AG04449 (cell line): ENCODE data around the gene FSTL1.
"Not testable (repeated sequence)": the region's sequence is repeated elsewhere in the genome, so short reads cannot be mapped to it uniquely, and the experiment has no call there.

Experiments used
- CTCF ChIA-PET: fragments of 350-600 bp; formaldehyde crosslinking; extraction: SDS; loops from one replicate; lab custom pipeline; 2021; ENCODE audit warnings: antibody characterized with exemption; lab: Yijun Ruan, JAX
- POLR2A ChIA-PET: fragments of 400-600, 350-600 bp; formaldehyde crosslinking; extraction: SDS; loops from one replicate; lab custom pipeline; 2020; ENCODE audit warnings: antibody characterized with exemption, inconsistent platforms; lab: Yijun Ruan, JAX
- DNase-seq: peaks from one replicate; pipeline ENCODE4 v3.0.0-alpha.2; 2010; ENCODE audit warnings: low read depth, low spot score
- H3K4me3 ChIP-seq: 2 replicates; pipeline ENCODE4 v1.5.1; 2011; ENCODE audit warnings: low read depth, mild to moderate bottlenecking, control low read depth, low read length
- CTCF ChIP-seq: IDR thresholded peaks from one replicate; pipeline ENCODE4 v1.5.1; 2011; ENCODE audit warnings: mild to moderate bottlenecking, moderate library complexity, low read length, control low read depth, inconsistent platforms; ENCODE audit not compliant: insufficient read depth; ENCODE audit errors: missing control alignments

FSTL1 gene

GRCh38 chr3:120393761-120394160 lies 57.0 kb downstream of the FSTL1 start:
- POLR2A ChIA-PET = no interaction called here
- no peak overlapping the region for H3K4me3 ChIP-seq
- no peak for DNase-seq
- CTCF ChIA-PET = interaction anchor here (8.9 kb wide), 1 partner anchor 150 kb away, joined by 42 read pairs; no protein-coding TSS in a partner anchor
- TF ChIP-seq CTCF = no peak

GRCh38 chr3:120393243-120393642 lies 57.5 kb downstream of the FSTL1 start:
- H3K4me3 ChIP-seq = no peak overlapping the region
- no peak for TF ChIP-seq CTCF
- no peak for DNase-seq
- CTCF ChIA-PET = interaction anchor here (1.0 to 8.9 kb wide), 2 partner anchors 149 kb away, joined by 7 to 42 read pairs; no protein-coding TSS in a partner anchor
- POLR2A ChIA-PET = no interaction called here

GRCh38 chr3:120382941-120383447 lies 67.8 kb downstream of the FSTL1 start:
- ChIA-PET POLR2A (no interaction called here), CTCF (interaction anchor here (1.3 kb wide), 1 partner anchor 140 kb away, joined by 3 read pairs; no protein-coding TSS in a partner anchor)
- no peak for DNase-seq
- no peak for TF ChIP-seq CTCF
- H3K4me3 ChIP-seq = no peak overlapping the region

- POLR2A ChIA-PET = no interaction called here
- H3K4me3 ChIP-seq = no peak overlapping the region
- TF ChIP-seq CTCF = no peak
- CTCF ChIA-PET = no interaction called here
- DNase-seq = no peak
Measured at GRCh38 chr3:120381503-120381902, 69.3 kb downstream of the FSTL1 start.

GRCh38 chr3:120377948-120378347 lies 72.8 kb downstream of the FSTL1 start:
- POLR2A ChIA-PET = interaction anchor here (0.6 kb wide), 1 partner anchor 10 kb away, joined by 4 read pairs; no protein-coding TSS in a partner anchor
- DNase-seq, CTCF ChIA-PET, H3K4me3 ChIP-seq: not testable (repeated sequence)

- H3K4me3 ChIP-seq = no peak overlapping the region
- no peak for DNase-seq
- CTCF ChIA-PET = no interaction called here
- TF ChIP-seq CTCF = no peak
- POLR2A ChIA-PET = no interaction called here
Measured at GRCh38 chr3:120370463-120370862, 80.3 kb downstream of the FSTL1 start.

GRCh38 chr3:120369037-120369467 lies 81.7 kb downstream of the FSTL1 start:
- ChIA-PET POLR2A (no interaction called here), CTCF (interaction anchor here (1.1 to 1.3 kb wide), 2 partner anchors 20 to 125 kb away, joined by 5 read pairs; partner anchors contain the start of gene LRRC58)
- TF ChIP-seq CTCF = no peak

More at GRCh38 chr3:120369037-120369467, 81.7 kb downstream of the FSTL1 start:
- no peak overlapping the region for H3K4me3 ChIP-seq
- DNase-seq = no peak
